HEK293T (cell line): ENCODE data around the gene TBRG4.

Source experiments
- CTCF ChIA-PET: fragments of 350-600 bp; formaldehyde crosslinking; extraction: SDS; loops from one replicate; lab custom pipeline; 2021; ENCODE audit warnings: antibody characterized with exemption, inconsistent platforms; lab: Yijun Ruan, JAX
- POLR2A ChIA-PET: fragments of 350-600 bp; formaldehyde crosslinking; extraction: SDS; loops from one replicate; lab custom pipeline; 2020; ENCODE audit warnings: antibody characterized with exemption, inconsistent platforms; lab: Yijun Ruan, JAX
- DNase-seq: peaks from one replicate; pipeline ENCODE4 v3.0.0; 2012; ENCODE audit warnings: mixed read lengths; ENCODE audit errors: extremely low spot score
- ARNT ChIP-seq: fragments of 450-650 bp; IDR thresholded peaks from 2 replicates; pipeline ENCODE4 v1.6.1; 2017; ENCODE audit warnings: mild to moderate bottlenecking
- BHLHE40 ChIP-seq: fragments of 450-650 bp; IDR thresholded peaks from 2 replicates; pipeline ENCODE4 v1.6.1; 2016; ENCODE audit warnings: mild to moderate bottlenecking, moderate library complexity, borderline replicate concordance
- CTBP1 ChIP-seq: fragments of 450-650 bp; IDR thresholded peaks from 2 replicates; pipeline ENCODE4 v1.6.1; 2016; ENCODE audit warnings: borderline replicate concordance
- ELF4 ChIP-seq: fragments of 450-650 bp; IDR thresholded peaks from 2 replicates; pipeline ENCODE4 v1.6.1; 2017; ENCODE audit warnings: antibody characterized with exemption
- FOXA1 ChIP-seq: fragments of 450-650 bp; IDR thresholded peaks from 2 replicates; pipeline ENCODE4 v1.6.1; 2016; ENCODE audit warnings: mild to moderate bottlenecking
- FOXK2 ChIP-seq: fragments of 450-650 bp; IDR thresholded peaks from 2 replicates; pipeline ENCODE4 v1.6.1; 2016; ENCODE audit warnings: mild to moderate bottlenecking
- FOXM1 ChIP-seq: fragments of 450-650 bp; IDR thresholded peaks from 2 replicates; pipeline ENCODE4 v1.6.1; 2017; ENCODE audit warnings: mild to moderate bottlenecking, borderline replicate concordance
- HDGF ChIP-seq: fragments of 450-650 bp; IDR thresholded peaks from 2 replicates; pipeline ENCODE4 v1.6.1; 2017; ENCODE audit warnings: antibody characterized with exemption, borderline replicate concordance
- L3MBTL2 ChIP-seq: fragments of 450-650 bp; conservative IDR thresholded peaks from 2 replicates; pipeline ENCODE4 v1.6.1; 2016; ENCODE audit warnings: mild to moderate bottlenecking
- LEF1 ChIP-seq: fragments of 450-650 bp; IDR thresholded peaks from 2 replicates; pipeline ENCODE4 v1.6.1; 2017; ENCODE audit warnings: mild to moderate bottlenecking, borderline replicate concordance
- NFRKB ChIP-seq: fragments of 450-650 bp; IDR thresholded peaks from 2 replicates; pipeline ENCODE4 v1.6.1; 2016; ENCODE audit warnings: mild to moderate bottlenecking, moderate library complexity
- SP1 ChIP-seq: fragments of 450-650 bp; IDR thresholded peaks from 2 replicates; pipeline ENCODE4 v1.6.1; 2017
- SUZ12 ChIP-seq: fragments of 450-650 bp; IDR thresholded peaks from 2 replicates; pipeline ENCODE4 v1.6.1; 2016; ENCODE audit warnings: mild to moderate bottlenecking
- TARDBP ChIP-seq: fragments of 450-650 bp; IDR thresholded peaks from 2 replicates; pipeline ENCODE4 v1.6.1; 2016
- ZNF384 ChIP-seq: fragments of 450-650 bp; IDR thresholded peaks from 2 replicates; pipeline ENCODE4 v1.6.1; 2016
- TF ChIP-seq, protein P1 (sequence below): fragments of 450-650 bp; IDR thresholded peaks from 2 replicates; pipeline ENCODE4 v1.6.1; 2016

Gene TBRG4

DNA sequence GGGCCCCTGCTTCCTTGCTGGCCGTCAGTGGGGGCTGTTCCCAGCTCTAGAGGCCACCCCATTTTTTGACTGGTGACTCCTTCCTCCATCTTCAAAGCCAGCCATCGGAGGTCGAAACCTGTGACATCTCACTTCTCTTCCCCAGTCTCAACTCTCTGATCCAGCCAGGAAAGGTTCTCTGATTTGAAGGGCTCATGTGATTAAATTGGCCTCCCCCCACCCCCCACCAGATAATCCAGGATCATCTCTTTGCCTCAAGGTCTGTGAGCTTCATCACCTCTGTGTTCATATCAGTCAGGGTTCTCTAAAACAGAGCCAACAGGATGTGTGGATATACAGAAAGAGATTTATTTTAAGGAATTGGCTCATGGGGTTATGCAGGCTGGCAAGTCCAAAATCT is 40.5 kb upstream of the TBRG4 start:
- CTCF ChIA-PET, result interaction anchor here (0.7 to 1.7 kb wide), 2 partner anchors 23 to 107 kb away, joined by 3 to 6 read pairs; no protein-coding TSS in a partner anchor
- no peak for DNase-seq
- TF ChIP-seq SP1 (no peak), ZNF384 (no peak), FOXA1 (no peak), ELF4 (no peak), CTBP1 (no peak), NFRKB (no peak), BHLHE40 (no peak), TARDBP (no peak)
- POLR2A ChIA-PET, result no interaction called here

DNA sequence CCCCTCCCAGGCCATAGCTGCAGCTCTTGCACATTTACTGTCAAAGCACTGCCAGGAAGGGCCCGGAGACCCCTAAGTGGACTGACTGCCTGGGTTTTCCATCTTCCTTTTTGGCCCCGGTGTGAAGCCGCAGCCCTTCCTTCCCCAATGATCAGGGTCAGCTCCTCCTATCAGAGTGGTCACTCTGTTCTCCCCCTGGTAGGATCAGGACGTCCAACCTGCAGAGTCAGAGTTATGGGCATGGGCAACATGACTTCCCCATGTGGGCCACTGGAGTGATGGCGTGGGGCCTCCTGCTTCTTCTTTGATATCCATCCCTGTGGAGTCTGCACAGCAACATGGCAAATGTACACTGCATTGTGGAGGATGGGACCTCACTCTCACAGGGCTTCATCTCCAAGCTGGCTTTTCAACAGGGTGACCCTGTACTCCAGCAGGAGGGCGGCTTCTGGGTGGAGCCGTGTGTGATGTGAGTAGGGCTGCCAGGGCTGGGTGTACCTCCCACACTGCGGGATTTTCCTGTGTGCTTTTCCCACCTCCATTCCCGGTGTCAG is 39.7 kb upstream of the TBRG4 start:
- TF ChIP-seq FOXM1, result no peak
- TF ChIP-seq CTBP1, result no peak
- TF ChIP-seq, protein P1, sequence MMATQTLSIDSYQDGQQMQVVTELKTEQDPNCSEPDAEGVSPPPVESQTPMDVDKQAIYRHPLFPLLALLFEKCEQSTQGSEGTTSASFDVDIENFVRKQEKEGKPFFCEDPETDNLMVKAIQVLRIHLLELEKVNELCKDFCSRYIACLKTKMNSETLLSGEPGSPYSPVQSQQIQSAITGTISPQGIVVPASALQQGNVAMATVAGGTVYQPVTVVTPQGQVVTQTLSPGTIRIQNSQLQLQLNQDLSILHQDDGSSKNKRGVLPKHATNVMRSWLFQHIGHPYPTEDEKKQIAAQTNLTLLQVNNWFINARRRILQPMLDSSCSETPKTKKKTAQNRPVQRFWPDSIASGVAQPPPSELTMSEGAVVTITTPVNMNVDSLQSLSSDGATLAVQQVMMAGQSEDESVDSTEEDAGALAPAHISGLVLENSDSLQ, result no peak
- no peak for TF ChIP-seq FOXK2
- TF ChIP-seq FOXA1, result no peak
- no peak for TF ChIP-seq ARNT
- no peak for TF ChIP-seq L3MBTL2
- POLR2A ChIA-PET, result no interaction called here
- CTCF ChIA-PET, result interaction anchor here (0.6 to 1.1 kb wide), 2 partner anchors 31 to 570 kb away, joined by 3 read pairs; no protein-coding TSS in a partner anchor
- no peak for DNase-seq

DNA sequence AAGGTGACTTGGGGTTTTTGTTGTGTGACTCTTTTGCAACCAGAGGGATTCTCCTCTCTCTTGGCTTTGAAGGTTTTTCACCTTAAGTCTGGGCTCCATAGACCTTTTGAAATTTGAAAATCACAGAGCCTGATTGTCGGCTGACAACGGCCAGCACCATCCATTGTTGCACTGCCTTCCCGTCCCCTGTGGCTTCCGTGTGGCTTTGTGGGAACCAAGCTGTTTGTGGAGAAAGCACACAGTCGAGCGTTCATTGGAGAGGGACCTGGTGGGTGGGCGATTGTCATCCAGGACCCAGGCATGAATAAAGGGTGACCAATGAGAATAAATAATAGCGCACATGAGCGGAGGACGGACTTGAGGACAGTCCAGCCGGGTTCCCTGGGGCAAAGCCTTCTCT is 38.7 kb upstream of the TBRG4 start:
- no peak for DNase-seq
- TF ChIP-seq TARDBP (no peak), FOXK2 (no peak), FOXM1 (no peak), FOXA1 (no peak), ZNF384 (no peak), BHLHE40 (no peak)
- ChIA-PET POLR2A (no interaction called here), CTCF (no interaction called here)

DNA sequence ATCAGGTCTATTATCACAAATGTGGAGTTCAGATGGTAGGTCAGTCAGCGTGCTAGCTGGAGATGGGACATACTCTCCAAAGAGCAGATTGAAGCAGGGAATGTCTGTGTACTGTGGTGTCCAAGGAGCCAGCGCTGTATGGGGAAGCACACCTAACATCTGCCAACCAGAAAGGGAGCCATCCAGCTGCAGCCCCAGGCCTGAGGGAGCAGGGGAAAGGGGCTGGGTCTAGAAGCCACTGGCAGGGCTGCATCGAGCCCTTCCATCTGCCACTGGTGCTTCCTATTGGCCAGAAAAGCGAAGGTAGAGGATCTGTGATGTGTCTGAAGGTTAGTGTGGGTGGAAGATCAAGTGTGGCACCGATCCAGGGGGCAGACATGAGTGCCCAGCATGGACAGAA is 38.1 kb upstream of the TBRG4 start:
- CTCF ChIA-PET, result no interaction called here

DNA sequence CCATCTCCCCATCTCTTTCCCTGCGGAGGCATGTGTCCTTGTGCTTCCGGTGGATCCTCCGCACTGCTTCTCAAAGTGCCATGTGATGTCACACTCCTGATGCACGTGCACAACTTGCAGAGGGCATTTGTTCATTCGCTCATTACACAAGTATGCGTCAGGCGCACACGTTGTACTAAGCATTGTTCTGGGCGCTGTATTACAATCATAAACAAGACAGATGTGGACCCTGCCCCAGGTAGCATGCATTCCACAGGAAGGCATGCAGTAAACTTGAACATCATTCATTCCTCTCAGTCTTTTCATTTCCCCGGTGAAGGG is 37.1 kb upstream of the TBRG4 start:
- TF ChIP-seq FOXA1, result no peak
- TF ChIP-seq, protein P1, result no peak
- no peak for TF ChIP-seq FOXM1
- TF ChIP-seq CTBP1, result no peak
- no peak for TF ChIP-seq ARNT
- no peak for TF ChIP-seq FOXK2
- TF ChIP-seq SUZ12, result no peak
- TF ChIP-seq L3MBTL2, result no peak
- TF ChIP-seq ELF4, result no peak
- no peak for TF ChIP-seq BHLHE40
- TF ChIP-seq HDGF, result no peak
- no peak for TF ChIP-seq SP1
- TF ChIP-seq TARDBP, result no peak
- no peak for TF ChIP-seq ZNF384
- TF ChIP-seq LEF1, result no peak
- no peak for TF ChIP-seq NFRKB
- CTCF ChIA-PET, result interaction anchor here (1.1 kb wide), 1 partner anchor 13 kb away, joined by 6 read pairs; no protein-coding TSS in a partner anchor
- DNase-seq, result no peak
- POLR2A ChIA-PET, result no interaction called here

More for the DNA sequence above, 38.1 kb upstream of the TBRG4 start:
- POLR2A ChIA-PET, result no interaction called here
- DNase-seq, result no peak
- TF ChIP-seq ELF4 (no peak), TARDBP (no peak), ARNT (no peak), BHLHE40 (no peak), LEF1 (no peak), HDGF (no peak), CTBP1 (no peak)

DNA sequence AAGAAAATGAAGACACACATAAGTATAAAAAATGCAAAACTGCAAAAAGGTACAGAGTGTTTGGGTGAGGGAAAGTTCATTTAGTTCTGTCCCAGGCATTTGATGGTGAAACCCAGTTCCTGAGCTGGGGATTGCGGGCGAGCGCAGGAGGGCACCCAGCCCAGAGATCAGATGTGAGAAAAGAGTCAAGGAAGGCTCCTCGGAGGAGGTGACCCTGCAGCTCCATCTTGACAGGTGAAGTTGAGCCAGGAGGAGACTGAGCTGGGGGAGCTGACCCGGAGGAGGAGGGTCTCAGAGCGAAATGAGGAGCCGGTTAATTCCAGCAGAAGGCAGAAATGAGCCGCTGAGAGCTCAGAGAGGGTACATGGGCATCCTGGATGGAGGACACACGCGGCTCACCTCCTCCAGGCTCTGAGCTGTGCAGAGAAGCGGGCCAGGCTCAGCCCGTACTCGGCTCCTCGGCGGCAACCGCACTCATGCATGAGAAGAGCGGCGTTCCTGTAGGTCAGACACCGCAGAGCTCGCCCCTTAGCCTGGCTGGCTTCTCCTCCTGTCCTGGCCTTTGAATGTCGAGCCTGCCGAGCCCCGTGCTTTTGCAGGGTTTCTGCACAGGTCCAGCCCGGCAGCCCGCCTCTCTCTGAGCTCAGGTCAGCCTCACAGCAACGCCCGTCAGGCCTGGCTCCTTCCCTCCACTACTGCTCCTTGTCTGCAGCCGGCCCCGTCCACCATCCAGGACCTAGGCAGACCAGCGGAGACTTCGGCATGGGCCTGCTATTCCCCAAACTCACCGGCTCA is 36.6 kb upstream of the TBRG4 start:
- CTCF ChIA-PET, result interaction anchor here (1.1 kb wide), 1 partner anchor 12 kb away, joined by 6 read pairs; no protein-coding TSS in a partner anchor
- POLR2A ChIA-PET, result no interaction called here
- no peak for TF ChIP-seq LEF1
- no peak for TF ChIP-seq L3MBTL2
- no peak for TF ChIP-seq HDGF
- TF ChIP-seq, protein P1, result no peak
- TF ChIP-seq TARDBP, result no peak
- DNase-seq, result no peak
